Panc1 (cell line): ENCODE results near the gene RPL18.

Experiments
- CTCF ChIP-seq: fragments of 450-650 bp; IDR thresholded peaks from 2 replicates; pipeline ENCODE4 v1.5.1; 2017; ENCODE audit warnings: mild to moderate bottlenecking
- POLR2AphosphoS5 ChIP-seq: IDR thresholded peaks from 2 replicates; pipeline ENCODE4 v1.6.1; 2012; ENCODE audit warnings: mild to moderate bottlenecking, low read depth, low read length, moderate library complexity
- REST ChIP-seq, 2 experiments: IDR thresholded peaks; 2 replicates each; pipeline ENCODE4 v1.6.1; 2011 to 2012; ENCODE audit warnings: low read depth in 2 of 2, control low read depth in 1 of 2, low read length in 1 of 2, mild to moderate bottlenecking in 1 of 2, moderate library complexity in 1 of 2; ENCODE audit not compliant: insufficient read depth in 1 of 2

- TF ChIP-seq CTCF (no peak), POLR2AphosphoS5 (no peak), REST (IDR thresholded peaks at IDR 0.05; ENCODE audit: insufficient read depth in 1 of 2, low read depth in 2 of 2, low read length in 1 of 2) (no peak)
Measured at GRCh38 chr19:48623556-48624066, 4.6 kb upstream of the RPL18 start.
